Kidney tubule cell (primary cell): ENCODE measurements around the gene ACMSD.
"Not testable (repeated sequence)": the region's sequence is repeated elsewhere in the genome, so short reads cannot be mapped to it uniquely, and the experiment has no call there.

Experiments used
- DNase-seq: peaks from one replicate; pipeline ENCODE4 v3.0.0-alpha.2; 2018; ENCODE audit warnings: low spot score

Gene ACMSD

DNA sequence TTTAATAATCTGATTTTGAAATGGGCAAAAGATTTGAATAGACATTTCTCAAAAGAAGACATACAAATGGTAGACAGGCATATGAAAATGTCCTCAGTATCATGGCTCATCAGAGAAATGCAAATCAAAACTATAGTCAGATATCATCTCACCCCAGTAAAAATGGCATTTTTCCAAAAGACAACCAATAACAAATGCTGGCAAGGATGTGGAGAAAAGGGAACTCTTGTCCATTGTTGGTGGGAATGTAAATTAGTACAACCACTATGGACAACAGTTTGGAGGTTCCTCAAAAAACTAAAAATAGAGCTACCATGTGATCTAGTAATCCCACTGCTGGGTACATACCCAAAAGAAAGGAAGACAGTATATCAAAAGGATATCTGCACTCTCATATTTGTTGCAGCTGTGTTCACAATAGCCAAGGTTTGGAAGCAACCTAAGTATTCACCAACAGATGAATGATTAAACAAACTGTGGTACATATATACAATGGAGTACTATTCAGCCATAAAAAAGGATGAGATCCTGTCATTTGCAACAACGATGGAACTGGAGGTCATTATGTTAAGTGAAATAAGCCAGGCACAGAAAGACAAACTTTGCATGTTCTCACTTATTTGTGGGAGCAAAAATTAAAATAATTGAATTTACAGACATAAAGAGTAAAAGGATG lies 69.2 kb downstream of the ACMSD start:
- not testable (repeated sequence) for DNase-seq

DNA sequence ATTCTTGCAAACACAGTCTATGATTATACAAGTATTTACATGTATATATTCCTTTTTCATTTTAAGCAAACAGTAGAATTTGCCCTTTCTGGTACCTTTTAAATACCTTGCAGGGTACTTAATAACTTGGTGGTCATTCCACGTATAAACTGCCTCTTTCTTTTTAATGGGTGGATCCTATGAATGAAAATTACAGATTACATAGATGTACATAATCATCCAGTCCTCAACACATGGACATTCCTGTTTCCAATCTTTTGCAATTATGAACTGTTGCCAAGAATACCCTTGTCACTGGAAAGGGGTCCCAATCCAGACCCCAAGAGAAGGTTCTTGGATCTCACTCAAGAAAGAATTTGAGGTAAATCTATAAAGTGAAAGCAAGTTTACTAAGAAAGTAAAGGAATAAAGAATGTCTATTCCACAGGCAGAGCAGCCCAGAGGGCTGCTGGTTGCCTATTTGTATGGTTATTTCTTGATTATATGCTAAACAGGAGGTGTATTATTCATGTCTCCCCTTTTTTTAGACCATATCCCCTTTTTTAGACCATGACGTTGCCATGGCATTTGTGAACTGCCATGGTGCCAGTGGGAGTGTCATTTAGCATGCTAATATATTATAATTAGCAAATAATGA lies 72.5 kb downstream of the ACMSD start:
- DNase-seq = no peak

DNA sequence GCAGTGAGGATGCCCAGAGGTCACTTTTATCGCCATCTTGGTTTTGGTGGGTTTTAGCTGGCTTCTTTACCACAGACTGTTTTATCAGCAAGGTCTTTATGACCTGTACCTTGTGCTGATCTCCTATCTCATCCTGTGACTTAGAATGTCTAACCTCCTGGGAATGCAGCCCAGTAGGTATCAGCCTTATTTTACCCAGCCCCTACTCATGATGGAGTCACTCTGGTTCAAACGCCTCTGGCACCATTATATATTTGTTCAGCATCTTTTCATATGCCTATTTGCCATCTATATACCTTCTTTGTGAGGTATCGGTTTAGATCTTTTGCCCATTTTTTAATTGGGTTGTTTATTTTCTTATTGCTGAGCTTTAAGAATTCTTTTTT lies 73.0 kb downstream of the ACMSD start:
- DNase-seq = no peak

DNA sequence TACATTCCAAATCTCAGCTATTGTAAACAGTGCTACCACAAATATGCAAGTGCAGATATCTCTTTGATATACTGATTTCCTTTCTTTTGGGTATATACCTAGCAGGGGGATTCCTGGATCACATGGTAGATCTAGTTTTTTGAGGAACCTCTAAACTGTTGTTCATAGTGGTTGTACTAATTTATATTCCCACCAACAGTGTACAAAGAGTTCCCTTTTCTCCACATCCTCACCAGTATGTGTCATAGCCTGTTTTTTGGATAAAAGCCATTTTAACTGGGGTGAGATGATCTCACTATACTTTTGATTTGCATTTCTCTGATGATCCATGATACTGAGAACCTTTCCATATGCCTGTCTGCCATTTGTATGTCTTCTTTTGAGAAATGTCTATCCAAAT lies 73.9 kb downstream of the ACMSD start:
- peak; percentile 63 for DNase-seq

DNA sequence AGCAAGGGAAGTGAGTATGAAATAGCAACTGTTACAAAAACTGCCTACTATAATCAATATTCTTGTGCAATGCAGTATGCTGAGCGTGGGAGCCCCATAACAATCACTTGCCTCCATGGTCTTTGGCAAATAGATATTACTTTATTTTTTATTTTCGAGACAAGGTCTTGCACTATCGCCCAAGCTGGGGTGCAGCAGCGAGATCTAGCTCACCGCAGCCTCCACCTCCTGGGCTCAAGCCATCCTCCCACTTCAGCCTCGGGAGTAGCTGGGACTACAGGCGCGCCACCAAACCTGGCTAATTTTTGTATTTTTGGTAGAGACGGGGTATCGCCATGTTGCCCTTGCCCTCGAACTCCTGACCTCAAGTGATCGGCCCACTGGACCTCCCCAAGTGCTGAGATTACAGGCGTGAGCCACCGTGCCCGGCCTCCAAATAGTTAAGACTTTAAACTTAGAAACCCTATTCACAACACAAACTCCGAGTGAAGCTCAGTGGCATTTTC lies 79.0 kb downstream of the ACMSD start:
- DNase-seq = peak; percentile 8

DNA sequence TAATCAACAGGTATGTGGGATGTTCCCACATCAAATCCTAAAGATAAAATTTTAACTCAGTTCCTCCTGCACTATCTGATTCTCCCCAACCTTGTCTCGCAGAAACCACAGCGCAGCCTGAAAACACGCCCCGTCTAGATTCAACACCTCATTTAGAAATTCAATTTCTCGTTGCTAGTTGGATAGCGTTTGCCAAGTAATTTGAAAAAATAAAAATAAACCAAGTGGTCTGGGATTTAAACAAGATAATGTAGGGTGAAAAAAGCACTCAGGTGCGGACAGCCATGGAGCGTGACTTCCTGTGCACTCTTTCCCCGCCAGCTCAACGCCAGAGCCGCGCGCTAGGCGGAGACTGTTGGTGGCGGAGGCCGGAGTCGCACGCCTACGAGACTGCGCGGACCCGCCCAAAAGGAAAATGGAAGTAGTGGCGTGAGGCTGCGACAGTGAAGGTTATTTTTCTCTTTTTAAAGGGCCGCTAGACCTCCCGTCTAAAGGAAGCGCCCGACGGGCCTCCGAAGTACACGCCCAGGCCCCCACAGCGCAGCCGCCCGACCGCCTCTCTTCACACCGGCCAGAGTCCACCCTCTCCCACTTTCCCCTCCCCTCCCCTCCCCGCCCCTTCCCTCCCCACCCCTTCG lies 79.6 kb downstream of the ACMSD start:
- no peak for DNase-seq

DNA sequence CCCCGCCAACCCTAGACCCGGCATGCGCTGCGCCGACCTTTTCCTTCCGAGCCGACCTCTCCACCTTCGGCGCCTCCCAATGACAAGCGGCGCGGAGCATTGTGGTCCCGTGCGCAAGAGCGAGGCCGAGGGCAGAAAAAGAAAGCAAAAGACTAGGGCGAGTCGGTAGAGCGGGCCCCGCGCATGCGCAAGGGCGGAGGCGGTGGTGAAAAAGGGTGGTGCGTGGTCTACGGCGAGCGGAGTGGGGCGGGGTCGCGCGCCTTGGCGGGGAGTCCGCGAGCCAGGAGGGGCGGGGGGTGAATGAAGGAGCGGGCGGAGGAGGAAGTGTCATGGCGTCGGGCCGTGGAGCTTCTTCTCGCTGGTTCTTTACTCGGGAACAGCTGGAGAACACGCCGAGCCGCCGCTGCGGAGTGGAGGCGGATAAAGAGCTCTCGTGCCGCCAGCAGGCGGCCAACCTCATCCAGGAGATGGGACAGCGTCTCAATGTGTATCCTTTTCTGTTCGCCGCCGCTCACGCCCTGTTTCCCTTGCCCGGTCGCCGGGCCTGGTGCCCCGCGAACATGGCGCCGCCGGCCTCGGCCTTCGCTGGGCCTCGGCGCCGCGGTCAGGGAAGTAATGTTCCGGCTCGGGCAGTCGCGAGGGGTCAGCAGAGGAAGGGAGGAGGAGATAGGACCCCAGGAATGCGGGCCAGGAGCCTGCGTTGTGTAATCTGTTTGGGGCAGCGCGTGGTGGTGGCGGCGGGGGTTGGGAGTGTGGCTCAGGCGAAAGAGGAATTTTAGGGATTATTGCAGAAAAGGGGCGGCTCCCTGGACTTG lies 80.3 kb downstream of the ACMSD start, which contains the start of gene CCNT2:
TSS of gene CCNT2 (plus strand) at position 297 of the 815 bp plus-strand sequence. CDS start at position 330, 33 bp downstream.
- DNase-seq = peak; percentile 100

DNA sequence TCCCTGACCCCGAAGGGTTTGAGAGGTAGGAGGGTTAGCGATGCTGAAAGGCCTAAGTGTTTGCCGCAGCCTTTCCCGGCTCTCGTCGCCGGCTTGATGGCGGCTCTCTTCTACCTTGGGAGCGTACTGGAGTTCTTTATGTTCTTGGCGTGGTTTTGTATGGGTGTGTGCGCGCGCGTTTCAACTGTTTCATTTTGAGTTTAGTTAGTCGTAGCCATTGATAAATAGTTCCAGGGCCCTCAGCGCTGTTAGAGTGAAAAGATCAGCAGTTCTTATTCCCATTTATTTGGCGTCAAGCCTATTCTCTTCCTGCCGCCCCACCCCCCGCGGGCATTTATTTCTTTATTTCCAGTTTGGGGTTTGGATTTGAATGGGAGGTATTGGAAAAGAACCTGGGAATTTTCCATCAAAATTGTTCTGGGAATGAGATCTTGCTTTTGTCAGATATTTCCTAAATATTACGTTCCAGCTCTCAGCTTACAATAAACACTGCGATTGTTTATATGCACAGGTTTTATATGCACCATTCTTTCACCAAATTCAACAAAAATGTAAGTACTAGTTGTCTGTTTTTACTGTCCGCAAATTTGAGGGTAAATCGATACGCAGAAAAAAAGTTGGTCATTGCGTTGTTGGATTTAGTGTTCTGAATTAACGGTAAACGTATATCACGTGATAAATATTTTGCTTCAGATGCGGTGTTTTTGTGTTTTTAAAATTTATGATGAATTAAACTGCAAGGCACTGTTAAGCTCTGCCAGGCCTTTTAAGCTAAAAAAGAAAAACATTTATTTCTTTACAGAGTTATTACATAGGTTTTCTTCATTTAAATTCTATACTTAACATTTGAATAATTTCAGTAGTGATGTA lies 81.2 kb downstream of the ACMSD start:
- peak; percentile 38 for DNase-seq

DNA sequence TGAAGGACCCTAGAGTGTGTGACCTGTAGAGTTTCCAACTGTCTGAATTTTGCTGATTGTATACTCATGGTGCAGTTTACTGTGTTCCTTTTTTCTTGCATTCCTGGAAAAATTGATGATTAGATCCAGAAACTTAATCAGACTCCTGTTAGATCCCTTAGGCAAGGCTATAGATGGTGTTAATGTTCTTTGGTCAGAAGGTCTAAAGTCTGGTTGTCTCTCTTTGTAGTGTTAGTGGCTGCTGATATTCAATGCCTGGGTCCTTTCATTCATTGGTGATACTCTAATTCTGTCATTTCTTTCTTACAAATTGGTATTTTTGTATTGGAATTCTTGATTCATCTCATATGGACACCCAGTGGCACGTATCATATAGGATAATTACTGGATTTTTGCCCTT lies 86.5 kb downstream of the ACMSD start:
- no peak for DNase-seq

DNA sequence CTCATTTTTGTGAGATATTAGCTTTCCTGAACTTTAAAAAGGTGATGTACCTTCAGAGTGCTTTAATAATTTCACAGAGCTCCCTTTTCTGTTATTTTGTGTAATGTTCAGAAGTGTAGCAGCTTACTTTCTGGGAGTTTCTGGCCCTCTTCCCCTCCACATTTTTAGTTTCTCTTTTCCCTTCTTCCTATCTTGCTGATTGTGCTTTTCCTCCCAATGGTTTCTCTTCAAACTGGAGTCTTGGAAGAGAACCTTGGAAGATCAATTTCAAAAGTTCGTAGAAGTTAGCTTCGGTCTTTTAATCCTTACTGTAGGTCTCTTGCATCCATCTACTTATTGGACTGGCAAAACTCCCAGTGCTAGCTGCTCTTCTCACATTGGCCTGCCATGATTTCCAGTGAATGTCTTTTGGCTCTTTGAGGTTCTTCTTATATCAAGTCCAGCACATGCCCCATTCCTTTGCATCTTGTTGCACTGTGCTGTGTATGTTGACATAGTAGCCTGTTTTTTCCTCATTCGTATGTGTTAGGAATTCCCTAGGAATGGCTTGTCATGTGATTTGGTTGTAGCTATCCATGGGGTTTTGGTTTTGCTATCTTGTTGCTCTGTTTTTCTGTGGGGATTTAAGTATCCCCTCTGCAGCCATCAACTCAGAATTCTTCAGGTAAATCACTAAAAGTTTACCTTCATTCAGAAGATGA lies 88.0 kb downstream of the ACMSD start:
- DNase-seq = peak; percentile 10

DNA sequence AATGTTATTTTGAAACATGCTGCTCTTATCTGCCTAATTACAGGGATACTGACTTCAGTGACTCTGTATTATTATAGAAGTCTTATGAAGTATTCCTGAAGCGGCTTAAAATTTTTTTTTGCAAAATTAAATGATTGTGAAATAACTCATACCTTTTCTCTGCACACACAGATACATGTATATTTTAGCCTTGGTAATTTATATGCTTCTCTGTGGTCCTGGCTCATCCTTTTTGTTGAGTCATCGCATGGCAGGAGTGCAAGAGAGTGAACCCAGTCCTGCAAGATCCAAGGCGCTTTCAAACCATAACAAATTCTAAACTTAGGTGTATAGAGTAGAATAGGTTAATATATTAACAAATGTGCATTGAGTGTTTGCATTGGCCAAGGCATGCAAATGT lies 88.8 kb downstream of the ACMSD start:
- peak; percentile 34 for DNase-seq

DNA sequence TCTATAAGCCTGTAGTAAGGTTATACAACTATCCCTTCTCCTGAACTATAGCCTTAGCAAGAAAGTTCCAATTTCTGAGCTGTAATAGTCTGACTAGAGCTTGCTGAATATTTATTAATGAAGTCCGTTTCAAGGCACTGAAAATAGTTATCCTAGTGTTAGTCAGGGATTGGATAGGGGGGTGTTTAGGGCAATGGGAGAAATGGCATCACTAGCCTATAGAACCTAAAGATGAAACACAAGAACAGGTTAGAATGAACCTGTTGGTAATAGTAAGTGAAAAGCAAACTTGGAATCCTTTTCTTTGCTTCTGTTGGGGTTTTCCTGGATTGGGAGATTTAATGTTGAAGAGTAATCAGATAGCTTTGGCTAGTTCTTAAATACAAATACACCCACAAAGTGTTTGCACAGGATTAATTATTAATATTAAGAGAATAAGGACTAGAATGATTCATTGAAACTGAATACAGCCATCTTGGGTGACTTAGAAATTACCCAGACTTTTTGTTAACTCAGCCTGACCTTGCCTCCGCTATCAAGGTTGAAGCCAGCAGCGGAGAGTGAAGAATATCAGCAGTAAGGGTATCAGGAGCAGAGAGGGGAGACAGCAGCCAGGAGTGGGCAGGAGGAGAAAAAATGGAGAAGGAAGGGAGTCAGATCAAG lies 94.6 kb downstream of the ACMSD start:
- DNase-seq = peak; percentile 71

DNA sequence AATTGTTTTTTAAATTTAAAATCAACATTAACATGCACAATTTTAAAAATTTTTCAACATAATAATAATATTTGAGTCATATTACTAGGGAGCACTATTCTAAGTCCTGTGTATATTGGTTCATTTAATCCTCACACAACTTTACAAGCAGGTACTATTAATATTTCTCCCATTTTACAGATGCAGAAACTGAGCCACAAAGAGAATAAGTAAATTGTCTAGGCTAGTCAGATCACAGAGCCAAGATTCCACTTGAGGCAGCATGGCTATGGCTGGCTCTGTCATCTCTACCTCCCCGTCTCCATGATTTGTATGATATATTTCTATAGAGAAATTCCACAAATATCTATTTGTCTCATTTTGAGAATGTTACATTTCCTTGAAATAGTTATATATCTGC lies 95.3 kb downstream of the ACMSD start:
- no peak for DNase-seq

DNA sequence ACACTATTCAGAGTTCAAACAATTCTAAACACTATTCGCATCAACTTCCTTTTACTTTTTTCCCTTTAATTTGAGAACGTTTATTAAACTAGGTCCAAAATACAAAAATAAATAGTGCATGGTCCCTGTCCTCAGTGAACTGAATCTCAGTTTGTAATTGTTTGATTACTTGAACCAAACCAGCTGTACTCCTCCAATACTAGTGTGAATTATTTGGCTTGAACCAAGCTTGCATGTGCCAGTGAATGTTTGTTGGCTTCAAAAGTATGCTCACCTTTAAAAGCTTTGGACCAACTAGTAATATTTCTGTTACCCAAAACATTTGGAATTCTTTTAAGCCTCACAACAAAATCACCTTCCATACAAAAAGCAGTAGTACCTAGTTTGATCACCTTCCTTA lies 95.7 kb downstream of the ACMSD start:
- DNase-seq = no peak

DNA sequence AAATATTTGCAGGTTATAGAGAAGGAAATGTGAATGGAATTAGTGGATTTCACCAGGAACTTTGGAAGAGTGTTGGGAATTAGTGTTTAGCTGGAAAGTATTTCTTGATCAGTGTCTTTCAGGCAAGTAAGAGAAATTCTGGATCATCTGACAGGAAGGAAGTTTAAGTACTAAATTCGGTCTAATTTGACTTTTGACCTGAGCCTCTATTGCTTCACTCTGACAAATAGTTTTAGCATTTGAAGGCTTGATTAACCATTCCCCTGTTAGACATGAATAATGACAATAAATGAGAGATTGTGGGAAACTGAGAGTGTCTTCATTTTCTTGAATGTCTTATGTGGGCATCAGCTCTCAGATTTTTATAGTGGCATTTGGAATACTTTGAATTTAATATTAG lies 96.2 kb downstream of the ACMSD start:
- peak; percentile 28 for DNase-seq

DNA sequence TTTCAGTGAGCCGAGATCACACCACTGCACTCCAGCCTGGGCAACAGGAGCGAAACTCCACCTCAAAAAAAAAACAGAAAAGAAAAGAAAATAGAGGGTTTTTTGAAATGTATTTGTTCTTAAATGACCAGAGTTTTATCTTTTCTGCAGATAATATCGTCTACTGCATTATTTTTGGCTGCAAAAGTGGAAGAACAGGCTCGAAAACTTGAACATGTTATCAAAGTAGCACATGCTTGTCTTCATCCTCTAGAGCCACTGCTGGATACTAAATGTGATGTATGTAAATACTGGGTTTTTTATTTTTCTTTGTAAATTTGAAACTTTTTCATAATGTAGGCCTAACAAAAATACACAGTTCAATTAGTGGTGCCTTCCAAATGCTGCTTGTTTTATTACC lies 98.3 kb downstream of the ACMSD start:
- no peak for DNase-seq

DNA sequence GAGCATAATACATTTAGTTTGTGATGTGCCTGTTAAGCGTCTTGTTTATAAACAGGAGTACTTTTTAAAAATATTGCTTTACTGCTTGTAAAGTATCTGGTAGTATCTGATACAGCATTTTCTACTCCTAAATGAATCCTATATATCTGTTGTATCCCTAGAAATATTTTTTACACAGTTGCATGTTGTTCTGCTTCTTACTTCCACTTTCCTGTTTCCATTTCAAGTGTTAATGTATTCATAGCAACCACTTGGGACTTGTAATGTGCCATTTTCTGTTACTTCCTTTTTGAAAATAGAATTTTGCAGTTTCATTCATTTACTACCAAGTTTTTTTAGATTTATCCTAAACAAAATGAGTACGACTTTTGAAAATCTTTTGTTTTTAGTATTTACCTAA lies 105.1 kb downstream of the ACMSD start:
- no peak for DNase-seq

DNA sequence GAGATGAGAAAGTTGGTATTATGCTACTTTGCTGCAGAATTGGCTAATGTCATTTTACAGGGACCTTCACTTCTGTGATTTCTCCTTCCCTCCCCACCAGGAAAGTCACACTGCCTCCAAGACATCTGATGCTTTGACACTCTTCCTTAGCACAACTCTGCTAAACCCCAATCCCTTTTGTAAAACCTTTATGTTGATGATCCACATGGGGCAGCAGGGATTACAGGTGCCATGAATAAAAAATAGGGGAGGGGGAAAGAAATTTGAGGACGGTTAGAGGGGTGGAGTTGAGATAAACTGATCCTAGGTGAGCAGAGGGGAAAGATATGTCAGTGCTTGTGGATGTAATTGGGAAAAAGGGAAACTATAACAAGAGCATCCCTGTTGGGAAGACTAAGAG lies 106.6 kb downstream of the ACMSD start:
- DNase-seq = no peak

DNA sequence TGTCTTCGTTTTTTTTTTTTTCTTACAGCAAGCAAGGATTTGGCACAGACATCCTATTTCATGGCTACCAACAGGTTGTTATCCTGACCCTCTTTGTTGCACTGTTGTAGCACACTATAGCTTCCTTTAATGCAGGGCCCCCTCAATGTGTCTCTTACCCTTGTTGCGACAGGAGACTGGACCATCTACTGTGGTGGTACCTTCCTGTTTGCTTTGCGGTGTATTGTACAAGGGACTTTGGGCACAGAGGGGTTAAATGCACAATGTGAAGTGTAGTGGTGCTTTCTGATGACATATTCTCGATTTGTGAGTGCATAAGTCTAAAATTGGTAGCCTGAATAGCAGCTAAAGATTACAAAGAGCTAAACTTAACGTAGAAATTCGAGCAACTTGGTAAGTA lies 107.7 kb downstream of the ACMSD start:
- no peak for DNase-seq
